GM21515 (cell line): ENCODE data around the gene TUFT1.
"Not testable (repeated sequence)": the region's sequence is repeated elsewhere in the genome, so short reads cannot be mapped to it uniquely, and the experiment has no call there.

Source experiments
- ATAC-seq: cut with Tn5 transposase; IDR thresholded peaks from one replicate; pipeline ENCODE4 v1.9.1; 2021; ENCODE audit not compliant: unreplicated experiment

Gene TUFT1

GRCh38 chr1:151613282-151613780 is 73.2 kb downstream of the TUFT1 start:
- ATAC-seq = no peak

GRCh38 chr1:151615711-151616504 is 75.8 kb downstream of the TUFT1 start:
- no peak for ATAC-seq

- no peak for ATAC-seq
Measured at GRCh38 chr1:151616505-151616849, 76.4 kb downstream of the TUFT1 start.

- no peak for ATAC-seq
Measured at GRCh38 chr1:151618003-151618402, 77.9 kb downstream of the TUFT1 start.

GRCh38 chr1:151618470-151618869 is 78.4 kb downstream of the TUFT1 start:
- ATAC-seq = no peak

- not testable (repeated sequence) for ATAC-seq
Measured at GRCh38 chr1:151618996-151619395, 78.9 kb downstream of the TUFT1 start.

- ATAC-seq = no peak
Measured at GRCh38 chr1:151619489-151620093, 79.5 kb downstream of the TUFT1 start.

- ATAC-seq = no peak
Measured at GRCh38 chr1:151620286-151620685, 80.2 kb downstream of the TUFT1 start.

GRCh38 chr1:151621351-151621750 is 81.2 kb downstream of the TUFT1 start:
- no peak for ATAC-seq

GRCh38 chr1:151624783-151625182 is 84.7 kb downstream of the TUFT1 start:
- no peak for ATAC-seq

GRCh38 chr1:151626740-151627334 is 86.7 kb downstream of the TUFT1 start:
- no peak for ATAC-seq

GRCh38 chr1:151629278-151629677 is 89.2 kb downstream of the TUFT1 start:
- no peak for ATAC-seq
